Daoy (cell line): ENCODE results near the gene INSL3. TPM values are rescaled to one million over a fixed set of nuclear protein-coding genes. Genes with fewer than 3 reads are reported as not detected.
A peak's percentile ranks its signal among the peaks of the same experiment; 100 is the strongest.

Experiments used
- DNase-seq: peaks from one replicate; pipeline ENCODE4 v3.0.0-alpha.2; 2015; ENCODE audit warnings: low read depth
- total RNA-seq: library from RNA; depleted of rRNA; stranded (reverse); fragments of >200 nt; shearing (Covaris generic); gene quantifications from 2 replicates; pipeline ENCODE4 v1.2.3, GENCODE V29; 2014

INSL3 gene
- total RNA-seq, 1 experiment from 2014 or later, result not detected

DNA sequence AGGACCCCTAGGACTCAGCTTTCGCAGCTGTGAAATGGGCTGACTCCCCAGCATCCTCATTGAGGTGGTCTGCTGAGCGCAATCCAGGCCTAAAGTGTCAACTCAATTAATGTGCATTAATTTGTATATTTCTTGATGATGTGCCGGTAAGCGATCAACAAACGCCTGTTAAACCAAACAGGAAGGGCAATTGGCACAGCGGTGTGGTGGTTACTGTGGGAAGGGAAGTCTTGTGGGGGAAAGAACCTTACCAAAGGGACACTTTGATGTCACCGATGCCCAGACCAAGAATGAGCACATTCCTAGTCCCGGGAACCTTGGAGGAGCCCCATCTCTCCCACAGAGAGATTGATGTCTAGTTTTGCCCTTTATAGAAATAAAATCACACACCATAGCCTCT, 24.8 kb upstream of the INSL3 start:
- DNase-seq, result no peak

DNA sequence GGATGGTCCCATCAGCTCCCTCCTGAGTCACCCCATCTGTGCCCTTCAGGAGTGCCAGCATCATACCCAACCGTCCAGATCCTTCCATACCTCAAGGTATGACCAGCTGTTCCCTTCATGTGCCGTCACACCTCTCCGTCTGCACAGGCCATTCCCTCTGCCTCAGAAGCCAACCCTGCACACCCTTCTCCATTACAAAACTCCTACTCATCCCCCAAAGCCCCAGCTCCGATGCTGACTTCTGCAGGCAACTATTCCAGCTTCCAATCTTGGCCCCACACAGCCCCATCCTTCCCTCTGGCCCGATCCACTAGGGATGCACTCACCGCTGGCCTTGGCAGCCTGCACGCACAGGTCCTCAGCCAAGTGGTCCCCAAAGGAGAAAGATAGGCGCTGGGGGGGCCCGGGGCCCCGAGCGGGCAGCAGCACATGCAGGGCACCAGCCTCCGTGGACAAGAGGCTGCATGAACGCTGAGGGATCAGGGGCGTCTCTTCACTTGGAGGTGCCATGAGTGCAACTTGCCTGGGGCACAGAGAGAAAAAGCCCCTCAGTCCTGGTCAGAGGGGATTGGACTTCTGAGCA, 22.7 kb upstream of the INSL3 start:
- no peak for DNase-seq

DNA sequence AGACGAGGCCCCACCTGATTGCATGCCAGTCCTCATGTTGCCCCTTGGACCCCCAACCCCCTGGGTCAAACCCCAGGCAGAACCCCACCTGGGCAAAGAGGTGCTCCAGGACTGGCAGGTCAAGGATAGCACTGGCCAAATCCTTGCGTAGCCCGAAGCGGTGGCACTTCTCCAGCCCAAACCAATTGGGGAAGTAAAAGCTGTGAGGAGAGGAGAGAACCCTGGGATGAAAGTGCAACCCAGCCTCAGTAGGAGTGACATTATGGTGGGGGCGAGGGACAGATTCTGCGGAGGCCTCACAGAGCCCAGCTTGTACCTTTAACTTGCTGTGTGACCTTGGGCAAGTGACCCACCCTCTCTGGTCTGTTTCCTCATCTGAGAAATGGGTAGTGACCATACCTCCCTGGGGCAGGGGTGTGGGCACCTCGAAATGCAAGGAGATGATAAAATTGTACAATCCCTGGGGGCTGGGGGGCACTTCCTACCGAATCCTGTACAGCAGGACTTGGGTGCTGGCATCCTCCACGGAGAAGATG, 22.0 kb upstream of the INSL3 start:
- no peak for DNase-seq

DNA sequence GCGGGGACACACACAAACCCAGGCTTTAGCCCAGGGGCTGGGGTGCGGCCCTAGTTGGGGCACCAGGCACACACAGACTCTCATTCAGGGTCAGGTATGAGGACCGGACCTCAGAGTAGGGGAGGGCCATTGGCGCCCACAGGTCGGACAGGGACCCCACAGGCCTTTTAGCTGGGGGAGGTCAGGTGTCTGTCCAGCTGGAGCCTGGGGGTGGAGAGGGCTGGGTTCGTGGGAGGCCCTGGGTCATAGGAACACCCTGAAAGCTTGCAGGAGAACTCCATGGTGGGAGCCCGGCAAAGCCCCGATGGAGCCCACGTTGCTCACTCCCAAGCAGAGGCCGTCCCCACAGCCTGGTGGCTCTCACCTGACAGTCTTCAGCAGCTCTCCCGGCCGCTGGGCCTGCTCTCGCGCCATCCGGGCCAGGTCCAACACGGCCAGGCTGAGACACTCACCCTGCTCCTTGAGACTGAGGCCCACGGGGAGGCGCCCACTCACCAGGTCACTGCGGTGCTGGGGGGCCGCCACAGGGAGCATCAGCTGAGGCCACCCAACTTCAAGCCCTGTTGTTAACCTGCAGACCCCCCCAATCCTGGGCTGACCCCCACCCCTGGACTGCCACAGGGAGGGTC, 21.5 kb upstream of the INSL3 start:
- DNase-seq, result no peak

DNA sequence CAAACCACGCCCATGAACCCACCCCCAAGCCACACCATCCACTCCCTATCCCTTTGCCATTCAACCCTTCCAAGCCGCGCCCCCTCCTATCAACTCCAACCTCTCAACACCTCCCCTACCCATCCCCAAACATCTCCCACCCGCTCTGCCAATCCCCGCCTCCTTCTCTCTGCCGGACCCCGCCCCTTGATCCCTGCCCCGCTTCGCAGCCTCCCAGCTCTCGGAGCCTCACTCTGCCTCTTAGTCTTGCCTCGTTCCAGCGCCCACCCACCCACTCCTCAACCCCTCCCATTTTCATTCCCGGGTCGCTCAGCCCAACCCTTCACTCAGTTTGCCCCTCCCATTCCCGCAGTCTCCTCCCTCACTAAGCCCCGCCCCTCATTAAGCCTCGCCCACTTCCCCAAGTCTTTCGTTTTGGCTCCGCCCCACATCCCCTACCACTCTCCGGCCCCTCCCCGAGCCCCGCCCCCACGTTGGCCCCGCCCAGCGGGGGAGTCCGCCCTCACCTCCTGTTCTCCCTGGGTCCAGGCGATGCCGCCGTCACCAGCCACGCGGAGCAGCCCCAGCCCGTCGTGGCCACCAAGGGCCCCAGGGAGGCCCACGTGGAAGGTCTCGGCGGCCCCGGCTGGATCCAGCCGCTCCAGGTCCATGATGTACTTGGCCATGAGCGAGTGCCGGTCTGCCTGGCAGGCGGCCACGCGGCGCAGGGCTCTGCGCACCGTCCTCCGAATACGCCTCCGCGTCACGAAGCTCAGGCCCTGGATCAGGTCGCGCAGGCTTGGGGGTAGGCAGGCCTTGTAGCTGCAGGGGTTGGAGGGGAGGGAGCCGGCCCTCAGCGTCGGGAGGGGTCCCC, 20.7 kb upstream of the INSL3 start:
- DNase-seq, result peak; percentile 88

DNA sequence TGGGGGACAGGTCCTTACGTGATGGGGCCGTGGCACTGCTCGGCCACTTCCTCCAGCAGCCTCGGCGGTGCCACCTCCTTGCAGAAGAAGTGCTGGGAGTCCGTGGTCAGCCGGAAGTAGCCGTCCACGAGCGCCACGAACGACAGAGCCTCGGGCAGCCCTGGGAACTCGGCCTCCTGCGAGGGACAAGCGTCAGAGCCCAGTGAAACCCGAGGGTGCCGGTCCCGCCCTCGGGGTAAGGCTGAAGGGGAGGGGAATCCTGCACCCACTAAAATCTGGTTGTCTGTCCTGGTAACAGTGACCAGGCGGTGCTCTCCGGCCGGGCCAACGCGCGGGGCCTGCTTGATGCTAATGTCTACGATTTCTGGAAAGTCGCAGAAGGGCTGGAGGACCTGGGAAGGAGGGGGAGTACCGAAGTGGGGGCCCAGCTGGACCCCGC, 20.1 kb upstream of the INSL3 start:
- no peak for DNase-seq

DNA sequence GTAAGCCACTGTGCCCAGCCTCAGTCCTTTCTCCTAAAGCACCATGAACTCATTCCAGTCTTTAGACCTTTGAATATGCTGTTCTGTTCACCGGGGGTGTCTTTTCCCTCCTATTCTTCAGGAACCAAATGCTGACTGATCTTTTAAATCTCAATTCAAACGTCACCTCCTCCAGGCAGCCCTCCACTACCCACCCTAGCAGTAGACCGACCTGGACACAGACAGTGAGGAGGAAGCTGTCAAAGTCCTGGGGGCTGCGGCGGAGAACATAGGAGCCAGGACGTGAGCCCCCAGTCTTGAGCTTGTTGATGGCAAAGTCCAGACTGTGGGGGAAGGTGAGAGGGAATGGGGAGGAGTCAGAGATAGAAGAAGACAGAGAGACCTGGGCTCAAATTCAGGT, 18.7 kb upstream of the INSL3 start:
- no peak for DNase-seq

DNA sequence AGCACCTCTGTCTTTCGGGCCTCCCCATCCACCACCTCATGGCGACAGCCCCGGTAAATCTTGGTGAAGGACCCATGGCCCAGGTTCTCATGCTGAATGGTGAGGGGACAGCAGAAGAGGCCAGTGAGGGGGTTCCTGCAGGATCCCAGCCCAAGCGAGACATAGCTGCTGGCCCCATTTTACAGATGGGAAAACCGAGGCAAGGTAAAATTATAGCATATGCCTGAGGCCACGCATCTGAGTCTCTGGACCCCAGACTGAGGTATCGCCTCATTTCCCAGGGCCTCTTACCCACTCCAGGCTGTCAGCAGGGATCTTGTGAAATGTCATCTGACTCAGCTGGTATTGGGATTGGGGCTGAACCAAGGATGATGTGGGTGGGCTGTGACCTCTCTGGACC, 16.7 kb upstream of the INSL3 start:
- no peak for DNase-seq

DNA sequence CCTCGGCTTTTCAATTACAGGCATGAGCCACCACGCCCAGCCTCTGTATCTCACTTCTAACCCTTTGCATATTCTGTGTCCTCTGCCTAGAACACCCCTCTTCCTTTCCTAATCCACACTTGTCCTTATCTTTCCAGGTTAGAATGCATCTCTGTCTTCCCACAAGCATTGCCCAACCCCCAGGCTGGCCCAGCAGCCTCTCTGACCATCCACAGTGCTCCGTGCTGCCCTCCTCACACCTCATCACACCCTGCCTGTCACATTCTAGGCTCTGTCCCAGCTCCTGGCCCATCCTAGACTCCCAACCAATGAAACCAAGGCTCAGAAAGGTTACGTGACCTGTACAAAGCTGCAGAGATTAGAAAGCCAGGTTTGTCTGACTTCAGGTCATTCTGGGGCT, 15.2 kb upstream of the INSL3 start:
- no peak for DNase-seq

DNA sequence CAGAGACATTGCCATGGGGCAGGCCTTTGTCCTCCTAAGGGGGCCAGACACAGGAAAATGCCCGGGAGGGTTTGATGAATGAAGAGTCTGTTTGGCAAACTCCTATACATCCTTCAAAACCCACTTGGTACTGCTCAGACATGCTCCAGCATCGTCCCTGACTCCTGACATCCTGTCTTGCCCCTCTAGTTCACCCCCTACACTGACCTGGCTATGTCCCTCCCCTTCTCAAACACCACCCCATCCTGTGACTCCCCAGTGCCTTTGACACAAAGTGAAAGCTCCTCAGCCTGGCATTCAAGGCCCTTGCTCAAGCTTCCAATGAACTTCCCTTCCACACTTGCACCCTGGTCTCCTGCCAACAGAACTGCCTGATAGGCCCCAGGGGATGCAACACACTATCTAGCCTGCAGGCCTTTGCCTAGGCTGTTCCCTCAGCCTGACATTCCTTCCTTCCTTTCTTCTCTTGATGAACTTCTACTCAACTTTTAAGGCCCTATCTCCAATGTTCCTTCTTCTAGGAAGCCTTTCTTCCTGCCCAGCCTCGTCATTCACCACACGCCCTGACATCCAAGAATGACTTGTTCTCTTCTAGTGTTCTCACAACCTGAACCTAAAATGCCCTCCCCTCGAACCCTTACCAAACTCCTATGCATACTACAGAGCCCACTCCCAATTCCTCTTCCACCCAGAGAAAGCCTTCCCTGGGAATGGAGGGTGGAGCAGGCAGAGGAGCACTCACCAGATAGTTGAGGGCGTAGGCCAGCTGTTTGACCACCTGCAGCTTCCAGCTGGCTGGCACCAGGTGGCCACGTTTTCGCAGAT, 14.1 kb upstream of the INSL3 start:
- DNase-seq, result no peak

DNA sequence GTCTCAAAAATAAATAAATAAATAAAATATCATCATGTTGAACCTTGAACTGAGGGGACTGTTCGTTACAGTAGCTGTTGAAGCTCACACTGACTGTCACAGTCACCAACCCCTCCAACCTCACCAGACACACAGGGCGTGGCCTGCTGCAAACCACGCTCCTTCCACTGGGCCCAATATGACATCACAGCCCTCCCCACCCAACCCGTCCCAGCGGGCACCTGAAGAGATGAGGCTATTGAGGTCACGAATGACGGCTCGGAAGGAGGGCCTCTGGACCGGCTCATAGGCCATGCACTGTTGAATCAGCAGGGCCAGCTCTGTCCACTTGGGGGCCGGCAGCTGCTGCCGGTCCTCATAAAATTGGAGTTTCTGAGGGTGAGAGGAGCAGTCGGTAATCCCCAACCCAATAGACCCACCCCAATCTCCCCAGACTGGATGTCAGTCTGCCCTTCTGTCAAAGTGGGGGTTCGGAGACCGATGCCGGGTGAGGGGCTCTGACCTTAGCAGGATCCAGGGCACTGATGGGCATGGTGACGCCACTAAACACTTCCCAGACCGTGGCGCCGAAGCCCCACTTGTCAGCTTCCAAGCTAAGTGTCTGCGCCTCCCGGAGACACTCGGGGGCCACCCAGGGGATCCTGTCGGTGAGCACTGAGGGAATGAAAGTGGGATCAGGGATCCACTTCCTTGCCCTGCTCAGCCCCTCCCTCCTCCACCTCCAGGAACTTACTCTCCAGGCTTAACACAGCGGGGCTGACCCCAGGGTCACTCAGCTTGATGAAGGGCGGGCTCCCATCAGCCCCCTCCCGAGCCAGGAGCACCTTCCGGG, 13.2 kb upstream of the INSL3 start:
- no peak for DNase-seq

DNA sequence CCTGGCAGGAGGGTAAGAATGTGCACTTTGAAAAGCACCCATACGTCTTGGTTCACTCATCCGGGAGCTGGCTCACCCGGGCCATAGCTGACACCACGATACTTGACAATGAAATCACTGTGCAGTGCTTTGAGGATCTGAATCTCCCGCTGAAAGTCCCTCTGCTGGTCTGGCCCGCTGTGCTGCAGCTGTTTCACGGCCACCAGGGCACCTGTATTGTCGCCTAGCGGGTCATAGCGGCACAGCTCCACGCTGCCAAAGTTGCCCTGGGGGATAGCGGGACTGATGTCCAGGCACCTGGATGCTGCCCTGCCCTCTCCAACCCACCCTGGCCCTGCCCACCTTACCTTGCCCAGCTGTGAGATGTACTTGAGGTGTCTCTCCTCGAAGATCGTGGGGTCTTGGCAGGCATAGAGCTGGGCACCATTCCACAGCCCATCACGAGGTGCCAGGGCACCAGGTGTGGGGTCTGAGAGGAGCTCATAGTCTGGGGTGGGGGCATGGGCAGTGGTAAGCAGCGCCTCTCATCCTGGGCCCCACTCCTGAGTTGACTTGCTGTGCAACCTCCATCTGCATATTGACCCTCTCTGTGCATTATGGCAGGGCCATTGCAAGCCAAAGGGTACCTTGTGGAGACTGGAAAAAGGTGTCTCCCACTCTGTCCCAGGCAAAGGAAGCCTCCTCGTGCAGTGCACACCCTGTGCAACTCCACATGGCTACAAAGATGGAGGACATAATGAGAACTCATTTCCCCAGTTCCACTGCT, 11.3 kb upstream of the INSL3 start:
- no peak for DNase-seq

DNA sequence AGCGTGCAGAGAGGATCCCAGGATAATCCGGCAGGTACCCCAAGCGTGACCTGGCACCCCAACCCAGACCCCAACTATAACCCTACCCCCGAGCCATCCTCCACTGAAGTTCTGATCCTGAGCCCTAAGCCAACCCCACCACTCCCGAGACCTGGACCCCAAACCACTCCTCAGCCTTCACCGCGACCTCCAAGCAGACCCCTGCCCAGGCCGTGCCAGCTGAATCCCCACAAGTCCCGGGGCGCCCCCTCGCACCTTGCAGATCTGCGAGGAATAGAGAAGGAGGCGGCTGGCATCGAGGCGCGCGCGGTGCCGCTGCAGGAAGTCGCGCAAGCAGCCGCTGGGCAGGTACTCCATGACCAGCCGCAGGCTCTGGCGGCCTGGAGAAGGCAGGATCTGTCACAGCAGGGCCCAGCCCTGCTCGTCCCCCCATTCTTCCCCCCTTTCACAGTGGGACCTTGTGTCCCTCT, 10.1 kb upstream of the INSL3 start:
- DNase-seq, result no peak

DNA sequence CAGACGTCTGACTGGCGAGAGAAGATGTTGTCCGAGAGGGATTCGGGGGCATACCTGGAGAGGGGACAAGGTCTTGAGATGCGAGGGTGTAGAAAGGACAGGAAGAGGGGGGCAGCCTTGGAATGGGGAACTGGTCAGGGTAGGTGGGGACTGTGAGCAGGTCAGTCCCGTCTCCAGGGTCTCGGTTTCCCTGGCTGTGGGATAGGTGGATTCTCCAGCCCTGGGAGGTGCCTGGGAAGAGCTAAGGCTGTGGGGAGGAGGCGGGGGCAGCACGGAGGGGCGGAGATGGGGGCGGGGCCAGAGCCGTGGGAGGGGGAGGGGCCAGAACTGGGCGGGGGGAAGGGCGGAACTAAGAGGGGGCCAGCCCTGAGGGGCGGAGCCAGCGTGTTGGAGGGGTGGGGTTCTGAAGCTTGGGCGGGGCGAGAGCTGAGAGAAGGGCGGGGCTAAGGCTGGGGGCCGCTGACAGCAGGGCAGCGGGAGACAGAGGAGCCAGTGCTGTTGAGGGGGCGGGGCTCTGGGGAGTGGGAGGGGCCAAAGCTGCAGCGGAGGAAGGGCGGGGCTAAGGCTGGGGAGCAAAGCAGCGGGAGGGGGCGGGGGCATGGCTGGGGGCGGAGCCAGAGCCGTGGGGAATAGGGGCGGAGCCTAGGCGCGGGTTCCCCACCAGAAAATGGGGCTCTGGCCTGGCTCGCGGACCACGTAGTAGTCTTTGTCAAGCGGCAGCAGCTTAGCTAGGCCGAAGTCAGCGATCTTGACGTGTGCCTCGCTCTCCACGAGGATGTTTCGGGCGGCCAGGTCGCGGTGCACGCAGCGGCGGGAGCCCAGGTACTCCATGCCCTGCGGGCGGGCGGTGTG, 9.5 kb upstream of the INSL3 start:
- DNase-seq, result peak; percentile 78

DNA sequence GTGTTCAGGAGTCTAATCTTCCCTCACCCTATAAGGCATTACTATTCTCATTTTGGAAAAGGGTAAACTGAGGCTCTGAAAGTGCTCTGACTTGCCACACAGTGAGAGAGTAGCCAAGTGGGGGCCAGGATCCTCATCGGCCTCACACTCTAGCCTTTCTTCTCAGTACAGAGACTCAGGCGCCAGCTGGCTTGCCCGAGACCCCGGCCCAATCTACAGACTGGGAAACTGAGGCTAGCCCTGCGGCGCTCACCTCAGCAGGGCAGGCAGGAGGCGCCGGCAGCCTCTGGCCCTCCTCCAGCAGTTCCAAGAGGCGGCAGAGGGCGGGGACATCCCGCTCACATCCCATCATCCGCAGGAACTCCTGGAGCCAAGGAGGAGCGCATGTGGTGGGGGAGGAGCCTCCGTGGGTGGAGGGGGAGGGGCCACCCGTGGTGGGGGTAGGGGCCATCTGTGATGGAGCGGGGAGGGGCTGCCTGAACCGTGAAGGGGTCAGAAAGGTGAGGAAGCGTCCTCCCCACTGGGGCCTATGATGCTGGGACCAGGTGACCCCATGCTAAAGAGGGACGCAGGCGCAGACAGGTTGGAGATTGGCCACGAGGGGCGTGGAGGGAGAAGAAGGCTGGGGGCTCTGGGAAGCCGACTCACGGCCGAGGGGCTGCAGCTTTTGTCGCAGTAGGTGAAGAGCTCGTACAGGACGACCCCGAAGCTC, 8.7 kb upstream of the INSL3 start:
- peak; percentile 69 for DNase-seq

DNA sequence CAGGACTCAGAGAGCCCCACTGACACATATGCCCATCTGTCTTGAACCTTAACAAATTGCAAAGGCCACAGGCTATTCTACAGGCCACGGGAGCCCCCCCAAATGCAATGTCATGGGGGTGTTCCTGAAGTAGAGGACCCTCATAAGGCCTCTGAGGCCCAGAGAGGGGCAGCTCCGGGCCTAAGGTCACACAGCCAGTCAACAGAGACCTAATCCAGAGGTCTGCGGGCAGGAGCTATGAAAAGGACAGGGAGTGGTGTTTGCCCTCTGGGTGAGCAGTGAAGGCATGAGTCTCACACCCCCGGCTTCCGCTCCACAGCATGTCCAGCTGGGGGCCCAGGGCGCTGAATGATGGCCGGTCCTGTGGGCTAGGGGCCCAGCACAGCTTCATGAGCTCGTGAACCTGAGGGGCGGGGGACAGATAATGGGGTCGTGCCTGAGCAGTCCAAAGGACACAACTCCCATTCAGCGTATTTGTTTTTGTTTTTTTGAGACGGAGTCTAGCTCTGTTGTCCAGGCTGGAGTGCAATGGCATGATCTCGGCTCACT, 5.3 kb upstream of the INSL3 start:
- DNase-seq, result no peak

DNA sequence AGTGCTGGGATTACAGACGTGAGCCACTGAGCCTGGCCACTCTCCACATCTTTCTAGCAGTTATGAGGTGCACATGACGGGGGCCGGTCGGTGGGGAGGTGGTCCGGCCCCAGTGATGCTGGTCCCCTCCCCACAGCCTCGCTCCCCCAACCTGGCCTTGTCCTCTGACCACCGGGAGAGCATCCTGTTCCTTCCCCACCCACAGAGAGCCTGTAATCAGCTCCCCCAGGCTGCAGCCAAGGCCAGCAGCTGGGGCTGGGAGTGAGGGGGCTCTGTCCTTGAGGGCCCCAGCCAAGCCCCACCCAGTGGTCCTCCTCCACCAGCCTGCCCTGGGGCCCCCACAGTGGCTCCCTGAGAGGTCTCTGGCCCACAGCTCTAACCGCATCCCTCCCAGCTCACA, 3.0 kb upstream of the INSL3 start:
- no peak for DNase-seq

DNA sequence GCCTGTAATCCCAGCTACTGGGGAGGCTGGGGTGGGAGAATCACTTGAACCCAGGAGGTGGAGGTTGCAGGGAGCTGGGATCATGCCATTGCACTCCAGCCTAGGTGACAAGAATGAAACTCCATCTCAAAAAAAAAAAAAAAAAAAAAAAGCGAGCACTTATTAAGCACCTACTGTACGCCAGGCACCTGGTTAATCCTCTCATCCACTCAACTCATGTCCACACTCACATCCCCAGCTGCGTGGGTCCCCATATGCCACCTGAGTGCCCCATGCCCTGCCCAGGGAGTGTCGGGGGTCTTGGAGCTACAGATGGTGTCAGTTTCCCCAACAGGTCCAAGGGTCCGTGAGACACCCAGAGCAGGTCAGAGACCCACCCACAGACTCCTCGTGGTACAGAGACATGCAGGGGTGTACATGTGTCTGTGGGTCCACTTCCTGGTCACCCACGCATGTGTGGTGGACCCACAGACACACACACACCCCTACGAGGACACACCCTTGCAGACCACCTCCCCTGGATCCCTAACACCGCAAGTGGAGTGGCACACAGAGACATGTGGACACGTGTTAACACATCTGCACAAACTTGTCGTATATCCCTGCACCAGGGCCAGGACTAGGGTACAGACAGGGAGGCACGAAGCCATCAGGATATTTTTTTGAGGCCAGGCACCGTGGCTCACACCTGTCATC, 3.5 kb downstream of the INSL3 start:
- DNase-seq, result no peak
